CD14-positive monocyte (primary cell): ENCODE data around the gene FAM193A. TPM values are rescaled to one million over a fixed set of nuclear protein-coding genes. Genes with fewer than 3 reads are reported as not detected.
"Not testable (repeated sequence)": the region's sequence is repeated elsewhere in the genome, so short reads cannot be mapped to it uniquely, and the experiment has no call there.

Experiments
- DNase-seq, 3 donors: peaks; one replicate each; pipeline ENCODE4 v3.0.0-alpha.2; 2011 to 2022
- H2AFZ ChIP-seq: 2 replicates; pipeline ENCODE4 v1.6.0; 2012; ENCODE audit warnings: mild to moderate bottlenecking, low read depth, low read length, inconsistent platforms; ENCODE audit not compliant: insufficient read depth, poor library complexity, severe bottlenecking
- H3K27ac ChIP-seq, 2 donors: 1 replicate in 1 of 2; 2 replicates in 1 of 2; pipeline ENCODE4 v1.5.1; 2012 to 2013; ENCODE audit warnings: low read length in 2 of 2, control low read depth in 1 of 2, inconsistent platforms in 1 of 2, low read depth in 1 of 2, mild to moderate bottlenecking in 1 of 2
- H3K27me3 ChIP-seq, 2 donors: one replicate each; pipeline versions ENCODE4 v1.6.0 to v1.6.1; 2011 to 2013; ENCODE audit warnings: low read length in 2 of 2; ENCODE audit not compliant: control insufficient read depth in 2 of 2, insufficient read depth in 2 of 2
- H3K36me3 ChIP-seq, 2 donors: replicated peaks in 1 of 2; 1 replicate in 1 of 2; 2 replicates in 1 of 2; pipeline versions ENCODE4 v1.5.1 to v1.6.1; 2012 to 2013; ENCODE audit warnings: low read length in 2 of 2, control low read depth in 1 of 2, inconsistent platforms in 1 of 2, mild to moderate bottlenecking in 1 of 2; ENCODE audit not compliant: insufficient read depth in 2 of 2, control insufficient read depth in 1 of 2
- H3K4me1 ChIP-seq, 2 donors: 1 replicate in 1 of 2; 2 replicates in 1 of 2; pipeline versions ENCODE4 v1.5.1 to v1.6.1; 2012 to 2013; ENCODE audit warnings: low read length in 2 of 2, control low read depth in 1 of 2, inconsistent platforms in 1 of 2, mild to moderate bottlenecking in 1 of 2, moderate library complexity in 1 of 2; ENCODE audit not compliant: insufficient read depth in 2 of 2, control insufficient read depth in 1 of 2
- H3K4me2 ChIP-seq: replicated peaks from 2 replicates; pipeline ENCODE3; 2012; ENCODE audit warnings: low read length, moderate library complexity, mild to moderate bottlenecking; ENCODE audit not compliant: poor library complexity, severe bottlenecking; ENCODE audit errors: extremely low read depth
- H3K4me3 ChIP-seq, 3 experiments: fragments of 200-600 bp in 1 of 3; sonication (generic) in 1 of 3; replicated peaks in 1 of 3; 1 replicate in 2 of 3; 2 replicates in 1 of 3; pipeline ENCODE4 v1.5.1; 2011 to 2013; ENCODE audit warnings: low read length in 3 of 3, mild to moderate bottlenecking in 3 of 3, control low read depth in 2 of 3, low read depth in 2 of 3, inconsistent platforms in 1 of 3, moderate library complexity in 1 of 3
- H3K79me2 ChIP-seq: 2 replicates; pipeline ENCODE4 v1.6.0; 2012; ENCODE audit warnings: mild to moderate bottlenecking, control low read depth, inconsistent platforms, low read length, moderate library complexity; ENCODE audit not compliant: insufficient read depth
- H3K9ac ChIP-seq: 2 replicates; pipeline ENCODE4 v1.6.0; 2017; ENCODE audit warnings: low read length, mild to moderate bottlenecking; ENCODE audit not compliant: insufficient read depth, poor library complexity, severe bottlenecking
- H3K9me3 ChIP-seq, 2 donors: replicated peaks in 1 of 2; 1 replicate in 1 of 2; 2 replicates in 1 of 2; pipeline versions ENCODE4 v1.5.1 to v1.6.1; 2012 to 2013; ENCODE audit warnings: low read length in 2 of 2, control low read depth in 1 of 2; ENCODE audit not compliant: control insufficient read depth in 1 of 2, insufficient read depth in 1 of 2
- H4K20me1 ChIP-seq: 2 replicates; pipeline ENCODE4 v1.6.0; 2012; ENCODE audit warnings: mild to moderate bottlenecking, low read length, control low read depth, moderate library complexity; ENCODE audit not compliant: insufficient read depth
- H3K27ac Mint-ChIP-seq, 7 donors: one replicate each; pipeline ENCODE4 v1.8.0; 2020; ENCODE audit warnings: mild to moderate bottlenecking in 7 of 7, mixed read lengths in 7 of 7, moderate library complexity in 6 of 7, inconsistent platforms in 2 of 7
- H3K27me3 Mint-ChIP-seq, 3 donors: one replicate each; pipeline ENCODE4 v1.8.0; 2021 to 2022; ENCODE audit warnings: low read depth in 3 of 3, mild to moderate bottlenecking in 3 of 3, mixed read lengths in 3 of 3, moderate library complexity in 3 of 3, inconsistent platforms in 1 of 3
- H3K36me3 Mint-ChIP-seq, 2 donors: one replicate each; pipeline ENCODE4 v1.8.0; 2020; ENCODE audit warnings: mixed read lengths in 2 of 2, inconsistent platforms in 1 of 2, mild to moderate bottlenecking in 1 of 2
- H3K4me1 Mint-ChIP-seq: one replicate; pipeline ENCODE4 v1.8.0; 2020; ENCODE audit warnings: mild to moderate bottlenecking, mixed read lengths
- H3K4me3 Mint-ChIP-seq, 2 donors: one replicate each; pipeline ENCODE4 v1.8.0; 2020; ENCODE audit warnings: mild to moderate bottlenecking in 2 of 2, mixed read lengths in 2 of 2, moderate library complexity in 1 of 2
- H3K9me3 Mint-ChIP-seq, 7 donors: one replicate each; pipeline ENCODE4 v1.8.0; 2020 to 2022; ENCODE audit warnings: mixed read lengths in 7 of 7, mild to moderate bottlenecking in 6 of 7, moderate library complexity in 6 of 7, inconsistent platforms in 2 of 7
- WGBS: methylation state at CpG from one replicate; pipeline ENCODE4 v1.1.5; 2013; ENCODE audit warnings: missing lambda C conversion rate; ENCODE audit not compliant: insufficient coverage; 5-methylcytosine and 5-hydroxymethylcytosine counted together
- intact Hi-C, 2 donors: fragments of 100-400 bp; cut with micrococcal nuclease; formaldehyde crosslinking; loops; one replicate each; pipeline versions ENCODE4 v1.15.0 to v1.15.1; 2023
- polyA plus RNA-seq, 3 donors: library from polyadenylated mRNA; depleted of rRNA in 1 of 3; unstranded in 2 of 3; stranded (reverse) in 1 of 3; fragments of 300-500 nt in 2 of 3; fragments of >200 nt in 1 of 3; fragmentation: Illumina TruSeq in 2 of 3; gene quantifications; 1 replicate in 2 of 3; 2 replicates in 1 of 3; pipeline ENCODE4 v1.2.3, GENCODE V29; 2012 to 2021
- TF ChIP-seq, protein P1 (sequence below): fragments of 200-600 bp; IDR thresholded peaks from one replicate; pipeline ENCODE4 v1.8.0; 2022; ENCODE audit warnings: antibody characterized with exemption, mild to moderate bottlenecking

The FAM193A gene
- polyA plus RNA-seq, 3 donors: 0.66 to 11.8 (median 0.82) TPM

DNA sequence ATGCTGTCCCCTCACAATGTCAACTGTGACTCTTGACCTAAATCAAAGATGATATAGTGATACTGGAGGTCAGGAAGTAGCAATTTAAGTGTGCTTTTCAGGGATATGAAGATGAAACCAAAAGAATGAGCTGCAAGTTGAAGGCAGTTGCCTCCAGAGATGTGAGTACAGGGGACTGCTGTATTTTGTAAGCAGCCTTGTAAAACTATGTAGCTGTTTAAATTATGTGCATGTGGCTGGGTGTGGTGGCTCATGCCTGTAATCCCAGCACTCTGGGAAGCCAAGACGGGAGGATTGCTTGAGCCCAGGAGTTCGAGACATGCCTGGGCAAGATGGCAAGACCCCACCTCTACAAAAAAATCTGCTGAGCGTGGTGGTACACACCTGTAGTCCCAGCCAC, 234.8 kb downstream of the FAM193A start:
- H3K27me3 ChIP-seq: no peaks in the 10 kb centered on the region
- H3K9me3 ChIP-seq: no peaks in the 10 kb centered on the region
- peak overlapping the region; percentile 34 to 74 for H3K27ac ChIP-seq
- intact Hi-C loops: no loop called here
- Mint-ChIP-seq H3K36me3 (peaks cover 0 to 4% of the 10 kb centered on the region in 2 donors), H3K27ac (peak overlapping the region; percentile 92 to 96 (median 95)), H3K9me3 (peaks cover 0 to 2% (median 0%) of the 10 kb centered on the region in 7 donors), H3K4me3 (peak overlapping the region; percentile 67 to 85), H3K27me3 (peaks cover 0 to 1% (median 0%) of the 10 kb centered on the region in 3 donors), H3K4me1 (peaks cover 24% of the 10 kb centered on the region)
- no CpG with 5 or more reads among the region's 3 CpGs for WGBS
- no peak overlapping the region for H2AFZ ChIP-seq
- TF ChIP-seq, protein P1, sequence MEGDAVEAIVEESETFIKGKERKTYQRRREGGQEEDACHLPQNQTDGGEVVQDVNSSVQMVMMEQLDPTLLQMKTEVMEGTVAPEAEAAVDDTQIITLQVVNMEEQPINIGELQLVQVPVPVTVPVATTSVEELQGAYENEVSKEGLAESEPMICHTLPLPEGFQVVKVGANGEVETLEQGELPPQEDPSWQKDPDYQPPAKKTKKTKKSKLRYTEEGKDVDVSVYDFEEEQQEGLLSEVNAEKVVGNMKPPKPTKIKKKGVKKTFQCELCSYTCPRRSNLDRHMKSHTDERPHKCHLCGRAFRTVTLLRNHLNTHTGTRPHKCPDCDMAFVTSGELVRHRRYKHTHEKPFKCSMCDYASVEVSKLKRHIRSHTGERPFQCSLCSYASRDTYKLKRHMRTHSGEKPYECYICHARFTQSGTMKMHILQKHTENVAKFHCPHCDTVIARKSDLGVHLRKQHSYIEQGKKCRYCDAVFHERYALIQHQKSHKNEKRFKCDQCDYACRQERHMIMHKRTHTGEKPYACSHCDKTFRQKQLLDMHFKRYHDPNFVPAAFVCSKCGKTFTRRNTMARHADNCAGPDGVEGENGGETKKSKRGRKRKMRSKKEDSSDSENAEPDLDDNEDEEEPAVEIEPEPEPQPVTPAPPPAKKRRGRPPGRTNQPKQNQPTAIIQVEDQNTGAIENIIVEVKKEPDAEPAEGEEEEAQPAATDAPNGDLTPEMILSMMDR: no peak
- DNase-seq: no peak
- H3K4me3 ChIP-seq: peak overlapping the region in 1 of 3 experiments; percentile 50
- H3K9ac ChIP-seq: no peak overlapping the region
- H3K4me2 ChIP-seq: peak overlapping the region; percentile 69
- no peaks in the 10 kb centered on the region for H4K20me1 ChIP-seq
- H3K79me2 ChIP-seq: no peaks in the 10 kb centered on the region
- peaks cover 24 to 26% of the 10 kb centered on the region in 2 donors for H3K4me1 ChIP-seq
- no peaks in the 10 kb centered on the region for H3K36me3 ChIP-seq

DNA sequence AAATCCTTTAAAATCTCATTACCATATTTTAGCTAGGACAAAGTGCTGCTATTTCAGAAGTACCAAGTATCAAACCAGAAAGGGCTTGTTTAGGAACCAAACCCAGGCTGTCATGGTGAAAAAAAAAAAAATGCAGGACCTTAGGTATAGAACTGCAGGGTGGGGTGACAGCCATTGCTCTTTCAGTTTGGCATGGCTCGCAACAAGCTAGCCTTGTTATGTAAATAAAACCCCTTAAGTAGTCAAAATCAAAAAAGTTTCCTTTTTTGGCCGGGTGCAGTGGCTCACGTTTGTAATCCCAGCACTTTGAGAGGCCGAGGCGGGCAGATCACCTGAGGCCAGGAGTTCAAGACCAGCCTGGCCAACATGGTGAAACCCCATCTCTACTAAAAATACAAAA, 244.2 kb downstream of the FAM193A start:
- H3K36me3 ChIP-seq, H3K36me3 Mint-ChIP-seq, H2AFZ ChIP-seq, intact Hi-C loops, H3K4me2 ChIP-seq, H3K9ac ChIP-seq, H3K27me3 ChIP-seq, H3K79me2 ChIP-seq, H3K4me3 Mint-ChIP-seq, DNase-seq, H3K27me3 Mint-ChIP-seq, H3K4me3 ChIP-seq, H4K20me1 ChIP-seq, H3K27ac ChIP-seq, H3K9me3 ChIP-seq: not testable (repeated sequence)
- H3K4me1 Mint-ChIP-seq: peaks cover 10% of the 10 kb centered on the region
- H3K27ac Mint-ChIP-seq: peak overlapping the region in 1 of 7 donors; percentile 14
- peaks cover 0 to 12% (median 8%) of the 10 kb centered on the region in 7 donors for H3K9me3 Mint-ChIP-seq
- H3K4me1 ChIP-seq: peaks cover 8 to 14% of the 10 kb centered on the region in 2 donors
- WGBS: no CpG with 5 or more reads among the region's 5 CpGs
